OCI-LY7 (cell line): ENCODE data around the gene SARS2. TPM values are rescaled to one million over a fixed set of nuclear protein-coding genes. Genes with fewer than 3 reads are reported as not detected.

Source experiments
- BruUV-seq: library from RNA; stranded (reverse); fragments of 400-500 nt; replicated peaks from 2 replicates; lab custom pipeline; 2021; lab: Mats Ljungman, UMichigan
- CTCF ChIA-PET: fragments of 300-600 bp; sonication (Branson Sonifier 250); formaldehyde crosslinking; loops from one replicate; lab custom pipeline; 2022; ENCODE audit warnings: antibody characterized with exemption; ENCODE audit not compliant: unreplicated experiment; lab: Charles Lee
- POLR2A ChIA-PET: fragments of 300-600 bp; sonication (Branson Sonifier 250); formaldehyde crosslinking; loops from one replicate; lab custom pipeline; 2022; ENCODE audit warnings: antibody characterized with exemption; lab: Charles Lee
- DNase-seq: peaks from one replicate; pipeline ENCODE4 v3.0.0-alpha.2; 2015; ENCODE audit warnings: low spot score
- H2AFZ ChIP-seq: fragments of 200-600 bp; sonication (generic), shearing (Covaris generic); 2 replicates; pipeline ENCODE4 v1.6.1; 2014; ENCODE audit warnings: mild to moderate bottlenecking, antibody characterized with exemption, low read length, moderate library complexity
- H3K27ac ChIP-seq: fragments of 200-600 bp; sonication (generic); 2 replicates; pipeline ENCODE4 v1.5.1; 2014; ENCODE audit warnings: mixed run types, low read depth, mild to moderate bottlenecking, moderate library complexity, low read length, inconsistent platforms; ENCODE audit not compliant: poor library complexity, severe bottlenecking
- H3K36me3 ChIP-seq: fragments of 200-600 bp; sonication (generic); 2 replicates; pipeline ENCODE4 v1.6.1; 2014; ENCODE audit warnings: mild to moderate bottlenecking, antibody characterized with exemption, low read length, moderate library complexity, mixed read lengths; ENCODE audit not compliant: insufficient read depth
- H3K4me1 ChIP-seq: fragments of 200-600 bp; sonication (generic); 2 replicates; pipeline ENCODE4 v1.5.1; 2014; ENCODE audit warnings: mild to moderate bottlenecking, low read length; ENCODE audit not compliant: insufficient read depth, poor library complexity, severe bottlenecking
- H3K4me2 ChIP-seq: fragments of 200-600 bp; sonication (generic); 2 replicates; pipeline ENCODE4 v1.6.1; 2014; ENCODE audit warnings: mild to moderate bottlenecking, low read length
- H3K4me3 ChIP-seq: fragments of 200-600 bp; sonication (generic); 2 replicates; pipeline ENCODE4 v1.5.1; 2014; ENCODE audit warnings: mild to moderate bottlenecking, low read depth, low read length; ENCODE audit not compliant: poor library complexity, severe bottlenecking
- H3K79me2 ChIP-seq: fragments of 200-600 bp; sonication (generic); 2 replicates; pipeline ENCODE4 v1.6.1; 2016; ENCODE audit warnings: low read depth, mild to moderate bottlenecking, low read length, moderate library complexity, mixed read lengths; ENCODE audit not compliant: insufficient read depth
- H3K9me2 ChIP-seq: fragments of 200-600 bp; sonication (generic); 2 replicates; pipeline ENCODE4 v1.6.1; 2016; ENCODE audit warnings: mild to moderate bottlenecking, low read length, mixed read lengths; ENCODE audit not compliant: insufficient read depth
- H3K9me3 ChIP-seq: fragments of 200-600 bp; sonication (generic); 2 replicates; pipeline ENCODE4 v1.6.1; 2014; ENCODE audit warnings: mild to moderate bottlenecking, mixed run types, low read length, mixed read lengths
- H4K20me1 ChIP-seq: fragments of 200-600 bp; sonication (generic); 2 replicates; pipeline ENCODE4 v1.6.1; 2014; ENCODE audit warnings: mild to moderate bottlenecking, antibody characterized with exemption, low read length, moderate library complexity, mixed read lengths; ENCODE audit not compliant: insufficient read depth
- EZH2phosphoT487 ChIP-seq: fragments of 200-600 bp; sonication (generic); IDR thresholded peaks from 2 replicates; pipeline ENCODE4 v1.6.1; 2018; ENCODE audit warnings: low read depth, borderline replicate concordance, mild to moderate bottlenecking, mixed run types, antibody characterized with exemption, low read length, moderate library complexity, mixed read lengths
- intact Hi-C: fragments of 100-400 bp; cut with micrococcal nuclease; formaldehyde crosslinking; loops from one replicate; pipeline ENCODE4 v1.10.0; 2022; ENCODE audit not compliant: unreplicated experiment
- total RNA-seq, 2 experiments: library from RNA; depleted of rRNA in 1 of 2; stranded (reverse); fragments of >200 nt in 1 of 2; shearing (Covaris generic) in 1 of 2; gene quantifications; 2 replicates each; pipeline ENCODE4 v1.2.3, GENCODE V29; 2014 to 2022
- TF ChIP-seq, protein P1 (sequence below): fragments of 200-600 bp; sonication (generic); conservative IDR thresholded peaks from 2 replicates; pipeline ENCODE4 v1.5.1; 2014; ENCODE audit warnings: mild to moderate bottlenecking, antibody characterized with exemption, low read length, moderate library complexity, mixed read lengths

SARS2 gene
- total RNA-seq, 2 experiments from 2014 or later = 37.7 to 52.8 TPM

DNA sequence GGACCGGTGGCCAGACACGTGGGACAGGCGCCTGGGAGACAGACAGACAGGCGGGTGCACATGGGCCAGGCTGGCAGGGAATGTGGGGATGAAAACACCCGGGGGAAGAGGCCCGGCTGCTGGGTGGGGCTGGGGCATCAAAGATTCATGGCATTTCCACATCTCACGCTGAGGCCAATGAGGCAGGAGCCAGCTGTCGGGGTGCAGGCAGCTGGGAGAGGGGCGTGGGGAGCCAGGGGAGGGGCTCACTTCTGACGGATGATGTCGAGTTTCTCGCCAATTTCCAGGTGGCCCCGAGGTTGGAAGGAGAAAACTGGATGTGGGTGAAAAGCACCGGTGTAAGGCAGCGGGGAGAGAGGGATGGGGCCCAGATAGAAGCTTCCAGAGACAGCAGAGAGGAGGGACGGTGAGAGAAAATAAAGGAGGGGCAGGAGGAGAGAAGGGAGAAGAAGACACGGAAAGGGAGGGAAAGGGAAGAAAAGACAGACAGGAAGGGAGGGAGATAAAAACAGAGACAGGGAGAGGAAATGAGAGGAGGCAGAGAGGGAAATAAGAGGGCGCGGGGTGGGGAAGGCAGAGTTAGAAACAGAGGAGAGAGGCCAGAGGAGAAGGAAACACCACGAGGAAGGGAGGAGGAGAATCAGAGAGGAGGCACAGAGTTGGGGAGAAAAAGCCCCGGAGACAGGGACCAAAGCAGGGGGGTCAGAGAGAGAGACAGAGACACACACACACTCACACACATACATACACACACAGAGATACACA is 10.5 kb downstream of the SARS2 start:
- Histone ChIP-seq H3K36me3 (peaks cover 20% of the 10 kb centered on the region), H3K9me2 (no peaks in the 10 kb centered on the region), H4K20me1 (no peaks in the 10 kb centered on the region), H3K9me3 (no peaks in the 10 kb centered on the region), H3K27ac (no peak overlapping the region), H3K4me1 (no peaks in the 10 kb centered on the region), H3K79me2 (no peaks in the 10 kb centered on the region), H2AFZ (no peak overlapping the region), H3K4me2 (no peak overlapping the region), H3K4me3 (no peak overlapping the region)
- ChIA-PET CTCF (no interaction called here), POLR2A (no interaction called here)
- no peak for TF ChIP-seq EZH2phosphoT487
- TF ChIP-seq, protein P1, sequence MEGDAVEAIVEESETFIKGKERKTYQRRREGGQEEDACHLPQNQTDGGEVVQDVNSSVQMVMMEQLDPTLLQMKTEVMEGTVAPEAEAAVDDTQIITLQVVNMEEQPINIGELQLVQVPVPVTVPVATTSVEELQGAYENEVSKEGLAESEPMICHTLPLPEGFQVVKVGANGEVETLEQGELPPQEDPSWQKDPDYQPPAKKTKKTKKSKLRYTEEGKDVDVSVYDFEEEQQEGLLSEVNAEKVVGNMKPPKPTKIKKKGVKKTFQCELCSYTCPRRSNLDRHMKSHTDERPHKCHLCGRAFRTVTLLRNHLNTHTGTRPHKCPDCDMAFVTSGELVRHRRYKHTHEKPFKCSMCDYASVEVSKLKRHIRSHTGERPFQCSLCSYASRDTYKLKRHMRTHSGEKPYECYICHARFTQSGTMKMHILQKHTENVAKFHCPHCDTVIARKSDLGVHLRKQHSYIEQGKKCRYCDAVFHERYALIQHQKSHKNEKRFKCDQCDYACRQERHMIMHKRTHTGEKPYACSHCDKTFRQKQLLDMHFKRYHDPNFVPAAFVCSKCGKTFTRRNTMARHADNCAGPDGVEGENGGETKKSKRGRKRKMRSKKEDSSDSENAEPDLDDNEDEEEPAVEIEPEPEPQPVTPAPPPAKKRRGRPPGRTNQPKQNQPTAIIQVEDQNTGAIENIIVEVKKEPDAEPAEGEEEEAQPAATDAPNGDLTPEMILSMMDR = no peak
- BruUV-seq = no TSS peak
- no peak for DNase-seq
- intact Hi-C loops = no loop called here

DNA sequence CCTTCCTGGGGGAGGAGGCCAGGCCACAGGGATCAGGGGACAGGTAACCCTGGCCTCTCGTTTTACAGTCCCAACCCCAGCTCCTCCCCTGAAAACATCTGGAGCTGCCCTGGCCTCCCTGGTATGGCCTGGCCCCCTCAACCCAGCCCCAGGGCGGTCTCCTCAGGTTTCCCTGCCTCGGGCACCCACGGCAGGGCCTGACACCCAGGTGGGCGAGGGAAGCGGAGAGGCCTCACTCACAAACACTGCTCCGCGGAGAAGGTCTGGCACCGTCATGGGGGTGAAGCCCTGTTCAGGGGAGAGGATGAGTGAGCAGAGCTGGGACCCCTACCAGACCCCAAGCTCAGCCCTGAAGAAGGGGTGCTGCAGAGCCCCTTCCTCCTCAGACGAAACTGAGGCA is 12.0 kb downstream of the SARS2 start:
- DNase-seq = no peak
- no peaks in the 10 kb centered on the region for H3K9me2 ChIP-seq
- CTCF ChIA-PET = no interaction called here
- peaks cover 9% of the 10 kb centered on the region; the same call in 1 of the 2 replicates for H3K36me3 ChIP-seq
- POLR2A ChIA-PET = no interaction called here
- H3K79me2 ChIP-seq = no peaks in the 10 kb centered on the region
- H3K27ac ChIP-seq = no peak overlapping the region
- no peaks in the 10 kb centered on the region for H3K4me1 ChIP-seq
- no peak overlapping the region for H3K4me3 ChIP-seq
- intact Hi-C loops = no loop called here
- no peaks in the 10 kb centered on the region for H4K20me1 ChIP-seq
- H3K4me2 ChIP-seq = no peak overlapping the region
- TF ChIP-seq, protein P1 = no peak
- TF ChIP-seq EZH2phosphoT487 = no peak
- no peak overlapping the region for H2AFZ ChIP-seq
- no peaks in the 10 kb centered on the region for H3K9me3 ChIP-seq
- no TSS peak for BruUV-seq

DNA sequence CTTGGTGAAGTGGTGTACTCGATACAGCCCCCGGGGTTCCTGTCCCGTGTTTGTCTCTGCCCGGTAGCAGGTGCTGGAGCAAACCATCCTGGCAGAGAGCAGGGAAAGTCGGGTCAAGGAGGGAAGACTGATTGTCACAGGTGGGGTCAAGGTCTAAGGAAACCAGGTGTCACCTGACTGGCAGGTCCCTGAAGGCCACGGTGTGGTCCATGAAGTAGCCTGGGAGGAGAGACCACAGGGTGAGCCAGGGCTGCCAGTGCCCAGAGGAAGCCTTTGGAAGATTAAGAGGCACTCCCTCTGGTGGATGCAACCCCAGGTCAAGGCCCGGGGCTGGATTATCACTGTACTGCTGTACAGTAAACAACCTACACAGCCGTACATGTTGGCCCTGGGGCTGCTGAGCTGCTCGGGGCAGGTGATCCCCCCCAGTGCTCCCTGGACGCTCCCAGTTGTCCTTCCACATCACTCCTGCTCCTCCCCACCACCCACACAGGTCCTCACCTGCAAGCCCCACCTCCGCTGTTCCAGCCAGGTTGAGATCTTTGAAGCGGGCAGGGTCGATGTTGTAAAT is 12.6 kb downstream of the SARS2 start:
- POLR2A ChIA-PET = interaction anchor here (0.5 kb wide), 1 partner anchor 376 kb away, joined by 4 read pairs; no protein-coding TSS in a partner anchor

More for the DNA sequence above, 12.6 kb downstream of the SARS2 start:
- intact Hi-C loops = no loop called here
- Histone ChIP-seq H3K36me3 (peaks cover 9% of the 10 kb centered on the region; the same call in 1 of the 2 replicates), H3K4me2 (no peak overlapping the region), H3K4me1 (no peaks in the 10 kb centered on the region), H3K9me3 (no peaks in the 10 kb centered on the region), H3K9me2 (no peaks in the 10 kb centered on the region), H3K4me3 (no peak overlapping the region), H3K79me2 (no peaks in the 10 kb centered on the region), H2AFZ (no peak overlapping the region), H3K27ac (no peak overlapping the region), H4K20me1 (no peaks in the 10 kb centered on the region)
- TF ChIP-seq EZH2phosphoT487 = no peak
- TF ChIP-seq, protein P1 = peak; percentile 22; the same call in 1 of the 2 replicates
- DNase-seq = no peak
- BruUV-seq = no TSS peak
- CTCF ChIA-PET = no interaction called here
